HG02943 (cell line): ENCODE results near the gene PLEKHA1.
A peak's percentile ranks its signal among the peaks of the same experiment; 100 is the strongest.

Experiments
- ATAC-seq: cut with Tn5 transposase; IDR thresholded peaks from one replicate; pipeline ENCODE4 v1.9.1; 2021; ENCODE audit warnings: mild to moderate bottlenecking, low read depth, moderate library complexity; ENCODE audit not compliant: unreplicated experiment

Gene PLEKHA1

GRCh38 chr10:122374237-122374858 is at the start of gene PLEKHA1:
TSS of gene PLEKHA1 (plus strand) at chr10:122374708. CDS start at chr10:122393201, 18,493 bp downstream.
- ATAC-seq: peak; percentile 81

- no peak for ATAC-seq
Measured at GRCh38 chr10:122325235-122325634, 49.3 kb upstream of the PLEKHA1 start.

GRCh38 chr10:122326385-122326784 is 48.1 kb upstream of the PLEKHA1 start:
- no peak for ATAC-seq

GRCh38 chr10:122326806-122327205 is 47.7 kb upstream of the PLEKHA1 start:
- no peak for ATAC-seq

- ATAC-seq: no peak
Measured at GRCh38 chr10:122327237-122328206, 47.0 kb upstream of the PLEKHA1 start.

- no peak for ATAC-seq
Measured at GRCh38 chr10:122328676-122329075, 45.8 kb upstream of the PLEKHA1 start.

- ATAC-seq: no peak
Measured at GRCh38 chr10:122329416-122329815, 45.1 kb upstream of the PLEKHA1 start.

- no peak for ATAC-seq
Measured at GRCh38 chr10:122331100-122331499, 43.4 kb upstream of the PLEKHA1 start.

GRCh38 chr10:122331615-122332446 is 42.7 kb upstream of the PLEKHA1 start:
- no peak for ATAC-seq

GRCh38 chr10:122333037-122333436 is 41.5 kb upstream of the PLEKHA1 start:
- no peak for ATAC-seq

- no peak for ATAC-seq
Measured at GRCh38 chr10:122336332-122336731, 38.2 kb upstream of the PLEKHA1 start.

GRCh38 chr10:122336961-122337360 is 37.5 kb upstream of the PLEKHA1 start:
- ATAC-seq: no peak

- no peak for ATAC-seq
Measured at GRCh38 chr10:122338609-122339441, 35.7 kb upstream of the PLEKHA1 start.

- no peak for ATAC-seq
Measured at GRCh38 chr10:122341141-122341810, 33.2 kb upstream of the PLEKHA1 start.

- no peak for ATAC-seq
Measured at GRCh38 chr10:122342293-122343134, 32.0 kb upstream of the PLEKHA1 start.

GRCh38 chr10:122343135-122343800 is 31.2 kb upstream of the PLEKHA1 start:
- ATAC-seq: no peak

GRCh38 chr10:122343936-122344335 is 30.6 kb upstream of the PLEKHA1 start:
- no peak for ATAC-seq

- ATAC-seq: no peak
Measured at GRCh38 chr10:122344741-122345258, 29.7 kb upstream of the PLEKHA1 start.
